ENCODE results near the gene CYP2D6.

- TF ChIP-seq EZH2 (IDR thresholded peaks at IDR 0.05; ENCODE audit: low read length, unreplicated experiment) (no peak), CTCF (conservative IDR thresholded peaks at IDR 0.05; ENCODE audit: low read depth, low read length) (no peak), EZH2phosphoT487 (IDR thresholded peaks at IDR 0.05; ENCODE audit: borderline replicate concordance, low read length) (no peak)
Observed at GRCh38 chr22:42114721-42115120, 15.9 kb downstream of the CYP2D6 start.
